SIG-M5 treated with dmso at 0.1 percent for 504 hours (cell line): Measurements from ENCODE around the gene KANK2.

ENCODE experiments used
- DNase-seq: peaks from one replicate; lab custom pipeline; 2025; ENCODE audit not compliant: unreplicated experiment; lab: John Stamatoyannopoulos, UW

Gene KANK2

DNA sequence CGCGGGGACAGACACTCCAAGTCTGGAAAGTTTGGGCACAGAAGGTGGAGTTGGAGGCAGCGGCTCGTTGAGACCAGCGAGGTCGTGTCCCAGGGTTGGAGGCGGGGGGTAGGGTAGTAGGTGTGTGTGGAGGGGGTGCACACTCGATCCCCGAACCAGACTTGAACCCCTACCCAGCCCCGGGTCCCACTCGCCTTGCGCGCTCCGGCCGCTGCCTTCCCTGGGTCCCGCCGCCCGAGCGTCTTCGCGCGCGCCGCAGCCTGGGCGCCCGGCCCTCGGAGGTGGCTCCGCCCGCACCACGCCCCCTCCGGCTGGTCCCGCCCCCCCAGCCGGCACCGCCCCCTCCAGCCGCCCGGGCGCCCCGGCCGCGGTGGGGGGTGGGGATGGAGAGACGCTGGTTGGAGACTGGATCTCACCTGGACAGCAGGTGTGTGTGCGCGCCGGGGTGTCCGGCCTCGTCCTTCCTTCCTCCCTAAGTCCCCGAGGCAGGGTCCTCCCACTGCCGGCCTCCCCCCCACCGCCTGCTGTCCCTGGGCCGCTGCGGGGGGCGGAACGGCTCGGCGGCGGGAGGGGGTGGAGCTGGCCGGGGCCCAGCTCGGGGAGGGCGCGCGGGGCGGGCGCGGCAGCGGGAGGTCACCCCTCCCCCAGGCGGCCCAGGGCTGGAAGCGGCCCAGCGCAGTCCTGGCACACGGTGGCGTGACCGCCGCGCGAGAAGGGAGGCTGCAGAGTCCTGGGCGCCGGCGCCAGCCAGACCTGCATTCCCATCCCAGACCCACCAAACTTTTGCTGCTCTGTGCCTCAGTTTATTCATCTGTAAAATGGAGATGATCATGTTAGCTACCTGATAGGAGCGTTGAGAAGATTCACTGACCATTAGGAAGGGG is at the start of gene KANK2:
Gene KANK2 (minus strand): TSS at position 255 of the 884 bp plus-strand sequence. CDS start 3,034 bp downstream, outside the sequence.
- peak; percentile 60 for DNase-seq

GRCh38 chr19:11246941-11247340 is 49.6 kb upstream of the KANK2 start:
- DNase-seq, result no peak

DNA sequence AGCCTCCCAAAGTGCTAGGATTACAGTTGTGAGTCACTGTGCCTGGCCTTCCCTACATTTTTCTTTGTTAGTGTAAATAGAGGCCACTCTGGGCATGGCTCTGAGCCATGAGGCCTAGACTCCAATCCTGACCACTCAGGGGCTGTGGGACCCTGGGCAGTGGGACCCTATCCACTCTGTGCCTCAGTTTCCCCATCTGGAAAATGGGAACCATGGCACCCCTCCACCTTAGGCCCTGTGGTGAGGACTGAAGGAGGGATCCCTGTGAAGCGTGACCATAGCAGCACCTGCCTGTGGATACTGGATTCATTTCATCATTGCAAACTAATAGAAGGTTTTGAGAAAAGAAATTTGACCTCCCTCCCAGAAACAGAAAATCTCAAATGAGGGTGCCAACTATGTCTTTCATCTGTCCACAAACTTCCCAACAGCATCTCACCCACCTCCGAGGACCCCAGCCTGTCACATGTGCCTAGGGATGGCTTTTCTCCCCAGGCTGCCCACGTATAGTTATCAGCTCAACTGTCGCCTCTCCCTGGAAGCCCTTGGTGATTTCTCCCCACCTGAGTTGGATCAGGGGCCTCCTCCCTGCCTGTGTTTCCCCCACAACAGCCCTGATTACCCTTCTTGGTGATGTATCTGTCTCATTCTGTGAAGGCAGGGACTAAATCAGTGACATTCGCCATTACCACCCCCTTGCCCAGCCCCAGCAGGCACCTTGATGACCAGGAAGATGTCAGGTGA is 47.7 kb upstream of the KANK2 start:
- DNase-seq, result no peak

DNA sequence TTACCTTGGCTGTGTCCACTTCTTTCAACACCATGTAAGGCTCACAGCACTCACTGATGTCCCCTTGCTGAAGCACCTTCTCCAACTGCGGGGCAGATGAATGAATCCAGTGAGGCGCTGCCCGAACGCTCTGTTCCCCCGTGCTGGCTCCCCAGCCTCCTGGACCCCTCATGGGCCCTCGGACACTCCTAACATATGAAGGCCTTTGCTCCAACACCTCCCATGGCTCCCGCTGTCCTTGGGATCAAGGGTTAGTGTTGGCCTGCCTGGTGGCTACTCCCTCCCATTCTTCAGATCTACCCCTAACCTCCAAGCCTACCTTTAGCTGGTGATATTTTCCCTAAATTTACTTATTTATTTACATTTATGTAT is 46.4 kb upstream of the KANK2 start:
- DNase-seq, result no peak

- peak; percentile 34 for DNase-seq
Measured at GRCh38 chr19:11242864-11243797, 45.8 kb upstream of the KANK2 start.

- no peak for DNase-seq
Measured at GRCh38 chr19:11242025-11242424, 44.7 kb upstream of the KANK2 start.

GRCh38 chr19:11240008-11240444 is 42.7 kb upstream of the KANK2 start:
- DNase-seq, result no peak

GRCh38 chr19:11239377-11240000 is 42.1 kb upstream of the KANK2 start, which contains the start of gene ANGPTL8:
TSS of gene ANGPTL8 (plus strand) at chr19:11239619. CDS start at chr19:11239638, 19 bp downstream.
- DNase-seq, result no peak

DNA sequence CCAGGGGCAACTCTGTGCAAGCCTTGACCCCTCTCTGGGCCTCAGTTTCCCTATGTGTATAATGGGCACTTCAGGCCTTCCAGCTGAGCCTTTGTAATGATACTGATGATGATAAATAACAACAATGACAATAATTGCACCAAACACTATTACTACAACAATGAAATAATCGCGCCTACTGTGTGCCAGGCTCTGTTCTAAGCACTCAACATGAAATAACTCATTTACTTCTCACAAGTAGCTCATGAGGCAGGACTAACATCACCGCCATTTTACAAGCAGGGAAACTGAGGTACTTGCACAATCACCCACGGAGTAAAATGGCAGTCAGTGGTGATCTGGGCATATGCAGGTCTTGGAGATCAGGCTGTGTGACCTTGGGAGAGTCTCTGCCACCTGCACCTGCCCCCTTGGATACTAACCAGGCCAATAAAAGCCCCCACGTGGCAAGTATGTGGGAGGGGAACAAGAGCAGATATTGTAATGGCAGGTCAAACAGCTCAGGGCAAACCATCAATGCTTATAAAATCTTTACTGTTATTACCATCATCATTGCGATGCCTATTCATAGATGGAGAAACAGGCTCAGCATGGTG is 41.5 kb upstream of the KANK2 start:
- no peak for DNase-seq

- no peak for DNase-seq
Measured at GRCh38 chr19:11238041-11238440, 40.7 kb upstream of the KANK2 start.

DNA sequence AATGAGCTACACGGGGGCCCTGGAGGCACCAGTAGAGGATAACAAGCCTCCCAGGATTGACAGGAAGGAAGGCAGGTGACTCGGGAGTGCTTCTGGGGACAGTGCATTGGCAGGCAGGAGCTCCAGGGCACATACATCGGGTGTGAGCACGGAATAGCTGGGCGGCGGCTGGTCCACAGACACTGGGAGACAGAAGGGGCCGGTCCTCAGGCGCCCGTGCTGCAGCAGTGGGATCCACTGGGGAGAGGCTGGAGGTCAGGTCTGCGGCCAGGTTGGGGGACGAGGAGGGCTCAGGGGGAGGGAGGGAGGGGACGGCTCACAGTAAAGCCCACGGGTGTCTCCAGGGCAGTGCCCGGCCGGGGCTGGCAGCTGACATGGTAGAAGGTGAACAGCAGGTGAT is 40.0 kb upstream of the KANK2 start:
- DNase-seq, result no peak

DNA sequence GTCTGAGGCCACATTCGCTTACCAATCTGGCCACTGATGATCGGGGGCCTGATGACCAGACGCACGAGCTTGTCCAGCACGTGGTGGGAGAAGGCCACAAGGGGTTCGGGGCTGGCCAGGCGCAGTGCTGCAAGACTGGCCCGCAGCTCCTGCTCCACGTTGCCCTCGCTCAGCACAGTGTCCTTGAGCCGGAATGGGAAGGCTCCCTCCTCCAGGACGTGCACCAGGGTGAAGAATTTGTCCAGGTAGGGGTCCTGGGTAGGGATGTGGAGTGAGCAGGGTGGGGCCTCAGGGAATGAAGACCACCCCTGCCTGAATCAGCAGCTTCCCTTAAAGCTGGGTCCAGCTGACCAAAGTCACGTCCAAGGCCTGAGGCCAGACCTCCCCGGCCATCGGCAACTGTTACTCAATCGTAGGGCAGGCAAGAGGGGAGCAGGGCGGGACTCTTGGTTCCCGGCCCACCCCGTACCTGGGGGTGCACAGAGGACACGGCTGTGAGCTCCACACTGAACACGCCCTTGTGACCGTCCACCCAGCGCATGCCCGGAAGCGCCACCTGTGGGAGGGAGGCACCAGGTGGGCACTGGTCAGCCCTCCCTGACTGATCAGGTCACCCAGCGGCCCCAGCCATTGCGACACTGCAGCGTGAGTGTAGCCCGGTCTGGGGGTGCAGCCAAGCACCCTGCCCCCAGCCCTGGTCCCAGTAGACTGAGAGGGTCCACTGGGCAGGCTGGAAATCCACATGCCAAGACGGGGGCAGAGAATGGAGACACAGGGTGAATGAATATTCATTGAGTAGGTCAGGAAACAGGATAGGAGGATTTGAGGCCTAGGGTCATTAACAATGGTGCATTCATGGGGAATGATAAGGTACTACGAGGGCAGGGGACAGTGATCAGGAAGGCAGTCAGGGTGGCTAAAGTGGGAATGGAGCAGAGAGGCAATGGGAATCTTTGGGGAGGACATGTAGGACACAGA is 39.3 kb upstream of the KANK2 start:
- DNase-seq, result no peak

- no peak for DNase-seq
Measured at GRCh38 chr19:11234486-11235075, 37.2 kb upstream of the KANK2 start.

DNA sequence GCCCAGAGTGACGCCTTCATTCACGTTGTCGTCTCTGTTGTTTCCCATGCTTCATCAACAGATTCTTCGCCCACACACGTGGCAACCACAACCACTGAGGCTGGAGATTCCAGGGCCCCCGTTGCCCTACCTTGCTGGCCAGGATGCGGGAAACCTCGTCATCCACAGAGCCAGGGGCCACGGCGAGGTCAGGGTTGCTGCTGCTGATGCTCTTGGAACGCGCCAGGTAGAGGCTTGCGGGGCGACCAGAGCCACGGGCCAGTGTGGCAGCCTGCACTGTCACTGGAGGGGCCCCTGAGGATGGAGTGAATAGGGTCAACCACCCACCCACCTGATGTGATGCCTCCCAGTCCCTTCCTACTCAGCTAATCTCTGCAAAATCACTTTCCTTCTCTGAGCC is 35.7 kb upstream of the KANK2 start:
- no peak for DNase-seq

DNA sequence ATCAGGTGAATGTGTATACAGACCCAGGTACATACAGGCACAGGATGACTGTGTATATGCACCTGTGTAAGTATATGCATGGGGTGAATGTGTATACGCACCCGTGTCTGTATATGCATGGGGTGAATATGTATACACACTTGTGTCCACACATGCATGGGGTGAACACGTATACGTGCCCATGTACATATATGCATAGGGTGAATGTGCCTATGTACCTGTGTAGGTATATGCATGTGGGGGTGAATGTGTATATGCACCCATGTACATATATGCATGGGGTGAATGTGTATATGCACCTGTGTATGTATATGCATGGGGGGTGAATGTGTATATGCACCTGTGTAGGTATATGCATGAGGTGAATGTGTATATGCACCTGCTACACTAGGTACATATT is 35.2 kb upstream of the KANK2 start:
- no peak for DNase-seq

GRCh38 chr19:11230621-11231386 is 33.5 kb upstream of the KANK2 start:
- no peak for DNase-seq

DNA sequence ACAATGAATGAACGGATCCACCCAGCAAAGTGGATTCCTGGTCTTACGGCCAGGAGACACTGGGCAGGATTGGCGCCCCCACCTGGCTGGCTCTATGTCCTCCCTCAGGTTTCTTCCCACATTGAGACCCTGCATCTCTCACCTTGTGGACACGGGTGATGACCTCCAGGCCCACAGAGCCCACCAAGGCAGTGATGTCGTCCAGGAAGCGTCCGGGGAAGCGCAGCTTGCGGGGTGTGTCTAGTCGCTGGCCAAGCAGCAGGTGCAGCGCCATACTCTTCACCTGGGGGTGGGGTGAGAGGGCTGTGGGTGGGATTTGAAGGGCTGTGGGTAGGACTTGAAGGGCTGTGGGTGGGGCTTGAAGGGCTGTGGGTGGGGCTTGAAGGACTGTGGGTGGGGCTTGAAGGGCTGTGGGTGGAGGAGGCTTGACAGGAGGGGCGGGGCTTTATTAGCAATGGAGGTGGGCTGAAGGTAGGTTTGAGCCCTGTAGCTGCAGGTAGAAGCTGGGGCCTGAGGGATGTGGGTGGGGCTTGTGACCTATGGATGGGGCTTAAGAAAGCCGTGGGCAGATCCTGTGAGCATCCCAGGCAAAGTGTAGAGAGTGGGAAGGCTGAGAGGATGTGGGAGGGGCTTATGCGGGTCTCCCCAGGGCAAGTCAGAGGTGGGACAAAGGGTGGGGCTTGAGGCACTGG is 30.0 kb upstream of the KANK2 start:
- no peak for DNase-seq
